Glutamatergic neuron (in vitro differentiated cells): Measurements from ENCODE around the gene IMP3. TPM values are rescaled to one million over a fixed set of nuclear protein-coding genes. Genes with fewer than 3 reads are reported as not detected.

ENCODE experiments used
- DNase-seq: peaks from one replicate; pipeline ENCODE4 v3.0.0; 2022
- H3K27ac Mint-ChIP-seq: one replicate; pipeline ENCODE4 v1.8.0; 2020; ENCODE audit warnings: mild to moderate bottlenecking, mixed read lengths, inconsistent platforms; ENCODE audit not compliant: unreplicated experiment
- H3K27me3 Mint-ChIP-seq: one replicate; pipeline ENCODE4 v1.8.0; 2020; ENCODE audit warnings: mild to moderate bottlenecking, moderate library complexity, mixed read lengths, inconsistent platforms; ENCODE audit not compliant: unreplicated experiment
- H3K36me3 Mint-ChIP-seq: one replicate; pipeline ENCODE4 v1.8.0; 2020; ENCODE audit warnings: mild to moderate bottlenecking, mixed read lengths, inconsistent platforms; ENCODE audit not compliant: unreplicated experiment
- H3K4me1 Mint-ChIP-seq: one replicate; pipeline ENCODE4 v1.8.0; 2020; ENCODE audit warnings: mild to moderate bottlenecking, low read depth, mixed read lengths, inconsistent platforms; ENCODE audit not compliant: unreplicated experiment
- H3K4me3 Mint-ChIP-seq: one replicate; pipeline ENCODE4 v1.8.0; 2020; ENCODE audit warnings: mild to moderate bottlenecking, mixed read lengths, inconsistent platforms; ENCODE audit not compliant: unreplicated experiment
- H3K9me3 Mint-ChIP-seq: one replicate; pipeline ENCODE4 v1.8.0; 2020; ENCODE audit warnings: mild to moderate bottlenecking, moderate library complexity, mixed read lengths, inconsistent platforms; ENCODE audit not compliant: unreplicated experiment
- CTCF ChIP-seq: fragments of 200-600 bp; sonication (generic); IDR thresholded peaks from one replicate; pipeline ENCODE4 v1.5.0; 2021; ENCODE audit not compliant: partially characterized antibody, unreplicated experiment
- total RNA-seq: library from RNA; stranded (reverse); fragmentation: NEBNext Ultra II Directional; extraction: Animal tissue kit (Norgen Biotek cat#: 25700); gene quantifications from one replicate; pipeline ENCODE4 v1.2.1, GENCODE V29; 2021; ENCODE audit not compliant: unreplicated experiment

Gene IMP3
- total RNA-seq, 1 donor from 2014 or later: 33.6 TPM

DNA sequence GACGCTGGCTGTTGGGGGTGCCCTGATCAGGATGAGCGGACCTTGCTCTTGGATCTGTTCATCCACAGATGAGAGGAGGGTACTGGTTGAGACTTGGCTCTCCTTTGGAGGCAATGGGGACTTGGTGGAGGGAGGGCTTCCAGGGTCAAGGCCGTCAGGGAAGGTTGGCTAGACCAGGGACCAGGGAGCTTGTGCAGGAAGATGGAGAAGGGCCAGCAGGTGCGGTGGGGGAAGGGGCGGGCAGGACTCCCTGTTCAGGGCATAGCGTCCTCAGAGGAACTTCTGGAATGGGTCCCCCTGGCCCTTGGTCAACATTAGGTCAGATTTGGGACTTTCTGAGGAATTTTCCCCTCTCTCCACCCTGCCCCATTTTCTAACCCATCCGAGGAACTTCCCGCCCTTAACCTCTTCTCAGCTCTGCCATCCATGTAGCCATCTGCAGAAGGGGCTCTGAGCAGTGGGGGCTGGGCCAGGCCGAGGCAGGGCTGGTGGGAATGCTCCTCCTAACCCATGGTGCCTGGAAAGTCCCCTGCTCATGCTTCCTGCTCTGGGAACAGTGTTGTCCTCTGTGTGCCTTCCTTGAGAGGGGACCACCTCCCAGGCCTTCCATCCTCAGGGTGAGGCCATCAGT, 19.2 kb upstream of the IMP3 start:
- Mint-ChIP-seq H3K9me3 (peaks cover 15% of the 10 kb centered on the region), H3K4me3 (no peak overlapping the region), H3K27ac (peak overlapping the region; percentile 62), H3K4me1 (peaks cover 53% of the 10 kb centered on the region), H3K36me3 (peaks cover 14% of the 10 kb centered on the region), H3K27me3 (peaks cover under 1% of the 10 kb centered on the region)
- DNase-seq: no peak
- TF ChIP-seq CTCF: no peak

GRCh38 chr15:75656813-75657212, 16.8 kb upstream of the IMP3 start:
- Mint-ChIP-seq H3K4me1 (peaks cover 58% of the 10 kb centered on the region), H3K27me3 (peaks cover 1% of the 10 kb centered on the region), H3K36me3 (peaks cover 14% of the 10 kb centered on the region), H3K4me3 (no peak overlapping the region), H3K9me3 (peaks cover 15% of the 10 kb centered on the region), H3K27ac (no peak overlapping the region)
- no peak for TF ChIP-seq CTCF
- DNase-seq: no peak

- Mint-ChIP-seq H3K4me1 (peaks cover 57% of the 10 kb centered on the region), H3K4me3 (peak overlapping the region; percentile 32), H3K36me3 (peaks cover 14% of the 10 kb centered on the region), H3K27ac (peak overlapping the region; percentile 67), H3K27me3 (peaks cover 1% of the 10 kb centered on the region), H3K9me3 (peaks cover 13% of the 10 kb centered on the region)
- no peak for TF ChIP-seq CTCF
- DNase-seq: no peak
These were observed 16.3 kb upstream of the IMP3 start for GRCh38 chr15:75656331-75656730.

DNA sequence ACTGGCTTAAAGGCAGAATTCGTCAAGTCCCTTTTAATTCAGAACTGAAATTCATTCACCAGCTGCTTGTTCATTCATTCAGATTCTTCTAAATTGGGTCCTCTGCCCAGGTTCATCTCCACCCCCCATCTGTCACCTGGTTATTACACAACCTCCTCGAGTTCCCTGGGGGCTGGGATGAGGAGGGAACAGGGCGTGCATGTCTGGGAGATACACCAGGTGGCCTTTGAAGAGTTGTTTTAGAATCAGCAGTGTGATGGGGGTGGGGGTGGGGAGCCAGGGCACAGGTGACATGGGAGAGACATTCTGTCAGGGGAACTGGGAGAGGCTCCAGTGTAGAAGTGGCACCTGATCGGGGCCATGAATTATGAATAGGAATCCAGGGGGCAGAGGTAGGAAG, 15.9 kb upstream of the IMP3 start:
- Mint-ChIP-seq H3K27me3 (peaks cover 1% of the 10 kb centered on the region), H3K36me3 (peaks cover 15% of the 10 kb centered on the region), H3K4me1 (peaks cover 60% of the 10 kb centered on the region), H3K9me3 (peaks cover 14% of the 10 kb centered on the region), H3K4me3 (peak overlapping the region; percentile 32), H3K27ac (peak overlapping the region; percentile 67)
- TF ChIP-seq CTCF: no peak
- no peak for DNase-seq

DNA sequence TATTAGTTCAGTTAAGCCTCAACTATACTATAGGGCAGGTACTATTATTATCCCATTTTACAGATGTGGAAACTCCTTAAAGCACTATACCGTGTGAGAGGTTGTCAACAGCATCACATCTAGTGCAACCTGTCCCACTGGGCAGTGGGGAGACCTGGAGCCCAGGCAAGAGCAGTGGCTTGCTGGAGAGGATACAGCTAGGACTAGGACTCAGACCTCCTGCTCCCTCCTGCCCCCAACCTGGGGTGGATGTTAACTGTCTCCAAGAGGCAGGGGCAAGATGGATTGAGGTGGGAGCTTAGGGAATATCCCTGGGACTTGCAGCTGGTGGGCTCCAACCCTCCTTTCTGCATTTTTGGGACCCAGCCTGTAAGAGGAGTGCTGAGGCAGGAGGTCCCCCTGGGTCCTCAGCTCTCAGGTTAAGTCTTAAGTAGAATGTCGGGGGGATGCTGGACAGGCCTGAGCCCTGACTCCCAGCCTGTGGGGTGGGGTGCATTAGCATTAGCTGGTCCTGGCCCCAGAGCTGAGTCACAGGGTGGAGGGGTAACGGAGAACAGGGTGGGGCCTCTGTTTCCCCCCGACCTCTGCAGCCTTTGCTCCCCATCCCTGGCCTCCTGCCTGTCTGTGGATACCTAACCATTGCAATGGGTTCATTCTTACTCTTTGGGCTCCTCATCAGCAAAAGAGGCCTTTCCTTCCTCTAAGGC, 14.3 kb upstream of the IMP3 start:
- H3K36me3 Mint-ChIP-seq: peaks cover 20% of the 10 kb centered on the region
- peaks cover 3% of the 10 kb centered on the region for H3K27me3 Mint-ChIP-seq
- H3K27ac Mint-ChIP-seq: no peak overlapping the region
- H3K4me1 Mint-ChIP-seq: peaks cover 62% of the 10 kb centered on the region
- no peak for TF ChIP-seq CTCF
- H3K9me3 Mint-ChIP-seq: peaks cover 13% of the 10 kb centered on the region
- no peak for DNase-seq
- no peak overlapping the region for H3K4me3 Mint-ChIP-seq
